GM19372 (cell line): ENCODE measurements around the gene HS6ST3.

ENCODE experiments used
- ATAC-seq: cut with Tn5 transposase; IDR thresholded peaks from one replicate; pipeline ENCODE4 v1.9.1; 2021; ENCODE audit warnings: mild to moderate bottlenecking, low read depth, moderate library complexity; ENCODE audit not compliant: unreplicated experiment

HS6ST3 gene

DNA sequence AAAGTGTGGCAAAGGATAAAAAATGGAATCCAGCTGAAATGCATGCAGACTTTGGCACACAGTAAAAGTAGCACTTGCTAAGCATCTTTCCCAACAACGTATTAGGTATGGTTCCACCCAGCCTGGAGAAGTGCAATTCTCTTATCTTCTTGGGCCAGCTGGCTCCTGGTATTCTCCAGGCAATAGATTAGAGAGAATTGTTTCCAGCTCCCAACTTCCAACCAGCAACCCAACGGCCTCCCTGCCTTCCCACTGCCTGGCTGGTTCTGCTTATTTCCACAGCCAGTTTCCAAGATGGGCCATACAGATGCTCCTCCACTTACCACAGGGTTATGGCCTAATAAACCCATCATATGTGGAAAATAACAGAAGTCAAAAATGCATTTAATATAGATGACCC lies 771.0 kb downstream of the HS6ST3 start:
- ATAC-seq = no peak

- no peak for ATAC-seq
These were observed 772.2 kb downstream of the HS6ST3 start for GRCh38 chr13:96862093-96862492.

DNA sequence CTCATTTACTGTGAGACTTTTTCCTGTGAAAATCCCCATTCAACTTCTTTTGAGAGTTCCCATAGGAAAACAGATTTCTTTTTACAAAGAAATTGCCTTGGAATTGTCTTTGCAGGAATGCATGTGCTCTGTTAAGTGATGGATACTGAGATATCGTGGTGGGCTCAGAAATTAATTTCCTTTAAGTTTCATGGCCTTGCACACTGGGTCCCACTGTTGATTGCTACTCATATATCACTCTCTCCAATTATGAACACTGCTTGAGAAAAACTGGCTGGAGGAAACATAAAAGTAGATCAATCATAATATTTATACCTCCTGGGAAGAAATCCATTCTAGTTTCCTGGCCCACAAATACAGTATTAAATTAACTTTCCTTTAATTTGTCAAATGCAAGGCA lies 773.1 kb downstream of the HS6ST3 start:
- no peak for ATAC-seq

GRCh38 chr13:96871469-96871868 lies 781.6 kb downstream of the HS6ST3 start:
- ATAC-seq = no peak

GRCh38 chr13:96880419-96880818 lies 790.5 kb downstream of the HS6ST3 start:
- no peak for ATAC-seq
